H1 (cell line): ENCODE measurements around the gene ST3GAL3. TPM values are rescaled to one million over a fixed set of nuclear protein-coding genes. Genes with fewer than 3 reads are reported as not detected.

Source experiments
- CTCF ChIA-PET: fragments of 300-600 bp; sonication (Branson Sonifier 250); formaldehyde crosslinking; loops from one replicate; lab custom pipeline; 2021; ENCODE audit not compliant: partially characterized antibody; lab: Charles Lee
- POLR2A ChIA-PET: fragments of 300-600 bp; sonication (Branson Sonifier 250); formaldehyde crosslinking; loops from one replicate; lab custom pipeline; 2021; ENCODE audit warnings: inconsistent platforms; ENCODE audit not compliant: partially characterized antibody; lab: Charles Lee
- DNase-seq, 2 experiments: peaks; one replicate each; pipeline versions ENCODE4 v3.0.0 to v3.0.0-alpha.2; 2010 to 2022; ENCODE audit warnings: low spot score in 2 of 2, low read depth in 1 of 2, mixed read lengths in 1 of 2
- FAIRE-seq: peaks from 2 replicates; lab custom pipeline; 2011; peaks lifted over from hg19 to GRCh38; lab: Jason Lieb, UNC
- H2AFZ ChIP-seq: 2 replicates; pipeline ENCODE4 v1.8.1; 2012; ENCODE audit warnings: low read length, inconsistent platforms
- H2AK5ac ChIP-seq: 2 replicates; pipeline ENCODE4 v1.6.1; 2013; ENCODE audit warnings: low read depth, low read length
- H2BK120ac ChIP-seq: replicated peaks from 2 replicates; pipeline ENCODE3; 2013; ENCODE audit warnings: low read depth, low read length, inconsistent platforms
- H2BK12ac ChIP-seq: 2 replicates; pipeline ENCODE4 v1.6.1; 2013; ENCODE audit warnings: low read depth, low read length
- H2BK15ac ChIP-seq: 2 replicates; pipeline ENCODE4 v1.6.1; 2013; ENCODE audit warnings: low read length
- H2BK20ac ChIP-seq: 2 replicates; pipeline ENCODE4 v1.6.1; 2013; ENCODE audit warnings: low read length
- H2BK5ac ChIP-seq: 2 replicates; pipeline ENCODE4 v1.6.1; 2013; ENCODE audit warnings: low read depth, low read length
- H3K14ac ChIP-seq: 2 replicates; pipeline ENCODE4 v1.6.1; 2013; ENCODE audit warnings: inconsistent platforms; ENCODE audit not compliant: insufficient read length
- H3K18ac ChIP-seq: 2 replicates; pipeline ENCODE4 v1.6.1; 2013; ENCODE audit warnings: low read length; ENCODE audit errors: extremely low read depth
- H3K23ac ChIP-seq: 2 replicates; pipeline ENCODE4 v1.6.1; 2013; ENCODE audit warnings: inconsistent platforms; ENCODE audit not compliant: insufficient read length
- H3K23me2 ChIP-seq: 2 replicates; pipeline ENCODE4 v1.6.1; 2013; ENCODE audit warnings: low read depth, low read length
- H3K27ac ChIP-seq: 2 replicates; pipeline ENCODE4 v1.6.1; 2011; ENCODE audit warnings: low read depth, low read length, inconsistent platforms
- H3K27me3 ChIP-seq, 4 experiments: replicated peaks in 1 of 4; 1 replicate in 1 of 4; 2 replicates in 3 of 4; pipeline versions ENCODE4 v1.6.1 to v1.8.1; 2011 to 2013; ENCODE audit warnings: low read length in 3 of 4, mild to moderate bottlenecking in 3 of 4, inconsistent platforms in 2 of 4, mixed read lengths in 2 of 4, moderate library complexity in 1 of 4; ENCODE audit not compliant: control insufficient read depth in 3 of 4, insufficient read depth in 3 of 4; ENCODE audit errors: extremely low read depth in 1 of 4
- H3K36me3 ChIP-seq, 4 experiments: 2 replicates each; pipeline versions ENCODE4 v1.6.1 to v1.8.1; 2011 to 2013; ENCODE audit warnings: mild to moderate bottlenecking in 4 of 4, low read length in 3 of 4, moderate library complexity in 2 of 4, control low read depth in 1 of 4, inconsistent platforms in 1 of 4; ENCODE audit not compliant: insufficient read depth in 4 of 4, control insufficient read depth in 2 of 4
- H3K4ac ChIP-seq: replicated peaks from 2 replicates; pipeline ENCODE3; 2013; ENCODE audit warnings: low read length, low read depth, mixed read lengths, inconsistent platforms; ENCODE audit not compliant: insufficient read length
- H3K4me1 ChIP-seq, 4 experiments: replicated peaks in 1 of 4; 1 replicate in 1 of 4; 2 replicates in 3 of 4; pipeline versions ENCODE4 v1.6.1 to v1.8.1; 2011 to 2013; ENCODE audit warnings: low read length in 3 of 4, inconsistent platforms in 2 of 4, mixed read lengths in 1 of 4; ENCODE audit not compliant: insufficient read depth in 4 of 4, control insufficient read depth in 3 of 4
- H3K4me2 ChIP-seq, 2 experiments: 2 replicates each; pipeline versions ENCODE4 v1.6.1 to v1.8.1; 2011 to 2013; ENCODE audit warnings: low read depth in 2 of 2, low read length in 2 of 2, control low read depth in 1 of 2, inconsistent platforms in 1 of 2, mild to moderate bottlenecking in 1 of 2; ENCODE audit not compliant: insufficient read depth in 1 of 2
- H3K4me3 ChIP-seq, 4 experiments: fragments of 200-600, 300-600 bp in 1 of 4; sonication (generic), shearing (Covaris generic), sonication (Bioruptor Twin) in 1 of 4; 2 replicates each; pipeline versions ENCODE4 v1.5.1 to v1.8.1; 2011 to 2016; ENCODE audit warnings: low read length in 4 of 4, low read depth in 3 of 4, control low read depth in 2 of 4, inconsistent platforms in 2 of 4, mild to moderate bottlenecking in 2 of 4, mixed read lengths in 1 of 4, moderate library complexity in 1 of 4; ENCODE audit not compliant: insufficient read depth in 2 of 4; ENCODE audit errors: extremely low read depth in 1 of 4
- H3K56ac ChIP-seq: replicated peaks from 2 replicates; pipeline ENCODE3; 2013; ENCODE audit warnings: low read depth, mild to moderate bottlenecking, mixed read lengths, low read length, inconsistent platforms; ENCODE audit not compliant: insufficient read length
- H3K79me1 ChIP-seq: 2 replicates; pipeline ENCODE4 v1.6.1; 2013; ENCODE audit warnings: low read depth, low read length, control low read depth
- H3K79me2 ChIP-seq, 2 experiments: 2 replicates each; pipeline versions ENCODE4 v1.6.1 to v1.8.1; 2012 to 2013; ENCODE audit warnings: low read length in 2 of 2, mild to moderate bottlenecking in 2 of 2, inconsistent platforms in 1 of 2; ENCODE audit not compliant: insufficient read depth in 2 of 2, control insufficient read depth in 1 of 2
- H3K9ac ChIP-seq, 4 experiments: replicated peaks in 1 of 4; 1 replicate in 1 of 4; 2 replicates in 3 of 4; pipeline versions ENCODE4 v1.6.1 to v1.8.1; 2011 to 2013; ENCODE audit warnings: low read depth in 3 of 4, low read length in 3 of 4, control low read depth in 2 of 4, mild to moderate bottlenecking in 2 of 4, moderate library complexity in 2 of 4, inconsistent platforms in 1 of 4; ENCODE audit errors: extremely low read depth in 1 of 4
- H3K9me3 ChIP-seq, 2 experiments: 2 replicates each; pipeline versions ENCODE4 v1.6.1 to v1.8.1; 2012 to 2013; ENCODE audit warnings: mild to moderate bottlenecking in 2 of 2, moderate library complexity in 2 of 2, control low read depth in 1 of 2, inconsistent platforms in 1 of 2, low read depth in 1 of 2, low read length in 1 of 2, mixed read lengths in 1 of 2; ENCODE audit not compliant: insufficient read depth in 2 of 2
- H4K20me1 ChIP-seq, 2 experiments: replicated peaks in 1 of 2; 2 replicates each; pipeline versions ENCODE3 to v1.8.1; 2011 to 2013; ENCODE audit warnings: inconsistent platforms in 2 of 2, low read length in 2 of 2, mild to moderate bottlenecking in 1 of 2; ENCODE audit not compliant: insufficient read depth in 2 of 2, control insufficient read depth in 1 of 2
- H4K5ac ChIP-seq: 2 replicates; pipeline ENCODE4 v1.6.1; 2013; ENCODE audit warnings: low read length, low read depth, mixed read lengths, inconsistent platforms; ENCODE audit not compliant: insufficient read length
- H4K8ac ChIP-seq: 2 replicates; pipeline ENCODE4 v1.8.0; 2013; ENCODE audit warnings: mild to moderate bottlenecking, moderate library complexity, low read length, inconsistent platforms; ENCODE audit not compliant: insufficient read depth; ENCODE audit errors: extremely low read depth
- H4K91ac ChIP-seq: replicated peaks from 2 replicates; pipeline ENCODE3; 2013; ENCODE audit warnings: low read length, mixed read lengths, inconsistent platforms; ENCODE audit not compliant: insufficient read length
- ASH2L ChIP-seq: fragments of 200-600, 300-600 bp; sonication (generic); IDR thresholded peaks from one replicate; pipeline ENCODE4 v1.7.1; 2017; ENCODE audit warnings: low read length
- PHF8 ChIP-seq: fragments of 200-600 bp; sonication (generic); conservative IDR thresholded peaks from 2 replicates; pipeline ENCODE4 v1.7.1; 2012; ENCODE audit warnings: low read depth, mild to moderate bottlenecking, inconsistent platforms, low read length, moderate library complexity
- POLR2A ChIP-seq, 2 experiments: IDR thresholded peaks; 1 replicate in 1 of 2; 2 replicates in 1 of 2; pipeline ENCODE4 v1.6.1; 2011; ENCODE audit warnings: low read depth in 2 of 2, low read length in 2 of 2, mild to moderate bottlenecking in 2 of 2; ENCODE audit errors: control extremely low read depth in 1 of 2
- POU5F1 ChIP-seq: IDR thresholded peaks from 2 replicates; pipeline ENCODE4 v1.6.1; 2011; ENCODE audit warnings: low read depth, mild to moderate bottlenecking, low read length, moderate library complexity
- SP1 ChIP-seq: IDR thresholded peaks from 2 replicates; pipeline ENCODE4 v1.6.1; 2011; ENCODE audit warnings: low read depth, low read length
- WGBS, 2 experiments: shearing (Covaris generic) in 1 of 2; methylation state at CpG; one replicate each; pipeline versions ENCODE4 v1.1.6 to v1.1.7; 2013 to 2015; ENCODE audit warnings: low lambda C conversion rate in 2 of 2, mixed read lengths in 2 of 2, inconsistent platforms in 1 of 2, low coverage in 1 of 2, missing lambda C conversion rate in 1 of 2; ENCODE audit not compliant: insufficient replicate concordance in 2 of 2, insufficient coverage in 1 of 2, insufficient read length in 1 of 2; ENCODE audit errors: extremely low coverage in 1 of 2, missing lambda C conversion rate in 1 of 2; 5-methylcytosine and 5-hydroxymethylcytosine counted together
- polyA plus RNA-seq, 7 experiments: library from polyadenylated mRNA; depleted of rRNA in 3 of 7; stranded (reverse) in 5 of 7; unstranded in 2 of 7; fragments of >200 nt in 5 of 7; fragments of 200-250 nt in 2 of 7; gene quantifications; 1 replicate in 5 of 7; 2 replicates in 1 of 7; 4 replicates in 1 of 7; pipeline versions ENCODE4 v1.2.1 to v1.2.3, GENCODE V29; 2011 to 2013; ENCODE audit warnings: missing spikeins in 2 of 7, mixed read lengths in 2 of 7
- total RNA-seq: library from RNA; stranded (reverse); fragmentation: NEBNext Ultra II Directional; extraction: Animal tissue kit (Norgen Biotek cat#: 25700); gene quantifications from 2 replicates; pipeline ENCODE4 v1.2.1, GENCODE V29; 2021
- TF ChIP-seq, protein P1 (sequence below): IDR thresholded peaks from 2 replicates; pipeline ENCODE4 v1.6.1; 2012; ENCODE audit warnings: inconsistent platforms

Gene ST3GAL3
- total and polyA plus RNA-seq, 2 of the 8 experiments (the other 6 are each of a cell fraction or from before 2014, with no cell fraction given): 6.8 to 7.0 TPM

DNA sequence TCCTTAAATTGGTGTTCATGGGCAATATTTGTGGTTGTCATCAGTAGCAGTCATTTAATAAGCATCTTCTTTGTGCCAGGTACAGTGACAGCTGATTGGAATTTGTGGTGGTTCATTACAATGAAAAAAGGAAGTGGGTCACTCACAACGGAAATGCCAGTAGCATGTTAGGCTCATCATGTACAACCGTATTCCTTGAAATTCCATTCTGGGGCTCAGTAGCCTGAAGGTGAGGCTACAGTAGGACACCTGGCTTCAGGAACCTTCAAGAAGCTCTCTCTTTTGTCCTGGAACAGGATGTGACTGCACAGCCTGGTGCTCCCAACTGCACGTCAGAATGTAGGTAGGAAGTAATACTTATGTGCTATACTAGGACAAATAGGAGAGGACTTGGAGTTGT is 93.9 kb downstream of the ST3GAL3 start:
- no peak for TF ChIP-seq POU5F1
- no peak for TF ChIP-seq POLR2A (IDR thresholded peaks at IDR 0.05; ENCODE audit: control extremely low read depth in 1 of 2, low read depth in 2 of 2, low read length in 2 of 2)
- no peak for TF ChIP-seq ASH2L
- TF ChIP-seq, protein P1, sequence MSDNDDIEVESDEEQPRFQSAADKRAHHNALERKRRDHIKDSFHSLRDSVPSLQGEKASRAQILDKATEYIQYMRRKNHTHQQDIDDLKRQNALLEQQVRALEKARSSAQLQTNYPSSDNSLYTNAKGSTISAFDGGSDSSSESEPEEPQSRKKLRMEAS: no peak
- TF ChIP-seq SP1: no peak
- no peak for TF ChIP-seq PHF8
- Histone ChIP-seq H3K23me2 (no peaks in the 10 kb centered on the region), H4K20me1 (no peaks in the 10 kb centered on the region), H3K9me3 (no peaks in the 10 kb centered on the region), H2BK20ac (no peak overlapping the region), H3K23ac (no peak overlapping the region), H3K79me1 (no peaks in the 10 kb centered on the region), H3K4me3 (no peak overlapping the region), H3K4ac (no peak overlapping the region), H2BK12ac (no peak overlapping the region), H3K79me2 (no peaks in the 10 kb centered on the region), H3K4me1 (peaks cover 0 to 4% (median 0%) of the 10 kb centered on the region in 4 experiments; a peak in 2 of 7 replicates), H2BK15ac (no peak overlapping the region), H4K8ac (no peak overlapping the region), H3K36me3 (no peaks in the 10 kb centered on the region), H3K14ac (no peak overlapping the region), H3K27ac (no peak overlapping the region), H2BK5ac (no peak overlapping the region), H3K27me3 (no peaks in the 10 kb centered on the region), H3K9ac (no peak overlapping the region), H4K5ac (no peak overlapping the region), H3K56ac (no peak overlapping the region), H3K4me2 (no peak overlapping the region), H2AFZ (no peak overlapping the region), H4K91ac (no peak overlapping the region), H2AK5ac (no peak overlapping the region), H2BK120ac (no peak overlapping the region), H3K18ac (no peak overlapping the region)
- FAIRE-seq (no peak), DNase-seq (no peak)
- 86% methylated on average over 3 of the region's 3 CpGs; no CpG with 5 or more reads in 1 of the 2 experiments for WGBS, 2 experiments
- ChIA-PET CTCF (interaction anchor here (1.3 kb wide), 1 partner anchor 134 kb away, joined by 5 read pairs; no protein-coding TSS in a partner anchor), POLR2A (no interaction called here)
